SK-N-SH (cell line): ENCODE results near the gene WWOX.

ENCODE experiments used
- CTCF ChIP-seq: fragments of 200-600 bp; sonication (generic); IDR thresholded peaks from 2 replicates; pipeline ENCODE4 v1.6.1; 2017; ENCODE audit warnings: antibody characterized with exemption, mild to moderate bottlenecking, moderate library complexity
- POLR2AphosphoS5 ChIP-seq: IDR thresholded peaks from 2 replicates; pipeline ENCODE4 v1.6.1; 2012; ENCODE audit warnings: low read depth, low read length
- RFX5 ChIP-seq: IDR thresholded peaks from 2 replicates; pipeline ENCODE4 v1.6.1; 2012; ENCODE audit warnings: mild to moderate bottlenecking, improper control_type of control experiment, low read length
- TF ChIP-seq, protein P1 (sequence below): IDR thresholded peaks from 2 replicates; pipeline ENCODE4 v1.4.0; 2012; ENCODE audit warnings: low read depth, borderline replicate concordance

- TF ChIP-seq, protein P1, sequence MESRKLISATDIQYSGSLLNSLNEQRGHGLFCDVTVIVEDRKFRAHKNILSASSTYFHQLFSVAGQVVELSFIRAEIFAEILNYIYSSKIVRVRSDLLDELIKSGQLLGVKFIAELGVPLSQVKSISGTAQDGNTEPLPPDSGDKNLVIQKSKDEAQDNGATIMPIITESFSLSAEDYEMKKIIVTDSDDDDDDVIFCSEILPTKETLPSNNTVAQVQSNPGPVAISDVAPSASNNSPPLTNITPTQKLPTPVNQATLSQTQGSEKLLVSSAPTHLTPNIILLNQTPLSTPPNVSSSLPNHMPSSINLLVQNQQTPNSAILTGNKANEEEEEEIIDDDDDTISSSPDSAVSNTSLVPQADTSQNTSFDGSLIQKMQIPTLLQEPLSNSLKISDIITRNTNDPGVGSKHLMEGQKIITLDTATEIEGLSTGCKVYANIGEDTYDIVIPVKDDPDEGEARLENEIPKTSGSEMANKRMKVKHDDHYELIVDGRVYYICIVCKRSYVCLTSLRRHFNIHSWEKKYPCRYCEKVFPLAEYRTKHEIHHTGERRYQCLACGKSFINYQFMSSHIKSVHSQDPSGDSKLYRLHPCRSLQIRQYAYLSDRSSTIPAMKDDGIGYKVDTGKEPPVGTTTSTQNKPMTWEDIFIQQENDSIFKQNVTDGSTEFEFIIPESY: no peak
- TF ChIP-seq CTCF (no peak), RFX5 (no peak), POLR2AphosphoS5 (no peak)
Observed at GRCh38 chr16:79257953-79258490, 1158.6 kb downstream of the WWOX start.
